Measurements from ENCODE around the gene CWC25. TPM values are rescaled to one million over a fixed set of nuclear protein-coding genes. Genes with fewer than 3 reads are reported as not detected.

The CWC25 gene
- total and polyA plus RNA-seq, 9 of the 15 experiments (the other 6 are each of a cell fraction or from before 2014, with no cell fraction given): 16.5 to 27.4 (median 23.0) TPM

GRCh38 chr17:38848939-38849605 is 24.0 kb upstream of the CWC25 start (continued):
- TF ChIP-seq CEBPB (tag; IDR thresholded peaks at IDR 0.05) (no peak), NRF1 (conservative IDR thresholded peaks at IDR 0.05 in 1 of 2, IDR thresholded peaks at IDR 0.05 in 1 of 2) (no peak), ZNF23 (CRISPR knock-in tag; IDR thresholded peaks at IDR 0.05) (0 out of 2 replicates have a peak, but pooled peaks have one; percentile 14), ZNF239 (CRISPR knock-in tag; IDR thresholded peaks at IDR 0.05) (no peak), CREB5 (CRISPR knock-in tag; IDR thresholded peaks at IDR 0.05) (no peak), ZNF655 (CRISPR knock-in tag; IDR thresholded peaks at IDR 0.05) (no peak), ZFP1 (CRISPR knock-in tag; IDR thresholded peaks at IDR 0.05) (no peak), FUS (optimal IDR thresholded peaks at IDR 0.05; ENCODE audit: low read depth, low read length) (no peak), TSC22D4 (tag; IDR thresholded peaks at IDR 0.05) (no peak), JUN (IDR thresholded peaks at IDR 0.05; ENCODE audit: borderline replicate concordance, low read depth, low read length) (no peak), JUN (CRISPR knock-in tag; IDR thresholded peaks at IDR 0.05; ENCODE audit: borderline replicate concordance) (no peak), ZKSCAN1 (IDR thresholded peaks at IDR 0.05; ENCODE audit: low read depth, low read length) (no peak), EZH2 (IDR thresholded peaks at IDR 0.05; ENCODE audit: borderline replicate concordance, low read depth, low read length) (no peak), ZNF133 (CRISPR knock-in tag; IDR thresholded peaks at IDR 0.05) (no peak), MYBL2 (IDR thresholded peaks at IDR 0.05; ENCODE audit: low read depth) (no peak), MYBL2 (CRISPR knock-in tag; IDR thresholded peaks at IDR 0.05; ENCODE audit: borderline replicate concordance) (no peak), EGR1 (conservative IDR thresholded peaks at IDR 0.05) (no peak), SIX5 (IDR thresholded peaks at IDR 0.05; ENCODE audit: borderline replicate concordance in 1 of 2, insufficient read depth in 1 of 2, low read depth in 1 of 2, low read length in 2 of 2) (no peak), PTTG1 (tag; IDR thresholded peaks at IDR 0.05; ENCODE audit: low read depth) (no peak), DNMT1 (IDR thresholded peaks at IDR 0.05) (no peak), MCM3 (IDR thresholded peaks at IDR 0.05) (no peak), POLR2AphosphoS5 (IDR thresholded peaks at IDR 0.05; ENCODE audit: control insufficient read depth, insufficient read depth, low read depth, low read length) (peak; percentile 30; the same call in 1 of the 2 replicates), L3MBTL2 (IDR thresholded peaks at IDR 0.05) (no peak), PTBP1 (IDR thresholded peaks at IDR 0.05; ENCODE audit: low read depth, low read length) (no peak), LEF1 (IDR thresholded peaks at IDR 0.05) (no peak), TEAD1 (CRISPR knock-in tag; IDR thresholded peaks at IDR 0.05) (0 out of 4 replicates have a peak, but pooled peaks of 1 of the 2 experiments have one; percentile 11), ZNF551 (CRISPR knock-in tag; IDR thresholded peaks at IDR 0.05) (peak; percentile 50; the same call in 1 of the 2 replicates)
- TF ChIP-seq, protein P1, sequence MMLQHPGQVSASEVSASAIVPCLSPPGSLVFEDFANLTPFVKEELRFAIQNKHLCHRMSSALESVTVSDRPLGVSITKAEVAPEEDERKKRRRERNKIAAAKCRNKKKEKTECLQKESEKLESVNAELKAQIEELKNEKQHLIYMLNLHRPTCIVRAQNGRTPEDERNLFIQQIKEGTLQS (IDR thresholded peaks at IDR 0.05): no peak
- TF ChIP-seq, protein P1 (CRISPR knock-in tag; conservative IDR thresholded peaks at IDR 0.05): no peak

Measured in K562 (cell line).